ENCODE data around the gene SCN8A. TPM values are rescaled to one million over a fixed set of nuclear protein-coding genes. Genes with fewer than 3 reads are reported as not detected.
A peak's percentile ranks its signal among the peaks of the same experiment; 100 is the strongest.
"Not testable (repeated sequence)": the region's sequence is repeated elsewhere in the genome, so short reads cannot be mapped to it uniquely, and the experiment has no call there.

SCN8A gene
- polyA plus RNA-seq, 5 donors = 1.1 to 1.4 (median 1.4) TPM

GRCh38 chr12:51766067-51766676, 175.1 kb downstream of the SCN8A start:
- DNase-seq = no peak

- no peak for DNase-seq
Measured at GRCh38 chr12:51771008-51771407, 180.0 kb downstream of the SCN8A start.

- DNase-seq = no peak
Measured at GRCh38 chr12:51773145-51773869, 182.3 kb downstream of the SCN8A start.

- no peak for DNase-seq
Measured at GRCh38 chr12:51774933-51775332, 183.9 kb downstream of the SCN8A start.

GRCh38 chr12:51777457-51777856, 186.4 kb downstream of the SCN8A start:
- DNase-seq = no peak

- DNase-seq = no peak
Measured at GRCh38 chr12:51777973-51778372, 186.9 kb downstream of the SCN8A start.

- DNase-seq = no peak
Measured at GRCh38 chr12:51779876-51780275, 188.8 kb downstream of the SCN8A start.

GRCh38 chr12:51784688-51785087, 193.7 kb downstream of the SCN8A start:
- no peak for DNase-seq

- DNase-seq = no peak
Measured at GRCh38 chr12:51785906-51786305, 194.9 kb downstream of the SCN8A start.

- DNase-seq = no peak
Measured at GRCh38 chr12:51788876-51789275, 197.8 kb downstream of the SCN8A start.

GRCh38 chr12:51792417-51792816, 201.4 kb downstream of the SCN8A start:
- DNase-seq = no peak

GRCh38 chr12:51793201-51793600, 202.2 kb downstream of the SCN8A start:
- no peak for DNase-seq

GRCh38 chr12:51797301-51797700, 206.3 kb downstream of the SCN8A start:
- no peak for DNase-seq

GRCh38 chr12:51798051-51798450, 207.0 kb downstream of the SCN8A start:
- not testable (repeated sequence) for DNase-seq

- no peak for DNase-seq
Measured at GRCh38 chr12:51798501-51798900, 207.5 kb downstream of the SCN8A start.

GRCh38 chr12:51801027-51801426, 210.0 kb downstream of the SCN8A start:
- DNase-seq = no peak

GRCh38 chr12:51806896-51807295, 215.9 kb downstream of the SCN8A start:
- no peak for DNase-seq

- DNase-seq = no peak
Measured at GRCh38 chr12:51809193-51809592, 218.2 kb downstream of the SCN8A start.

GRCh38 chr12:51811203-51812202, 220.5 kb downstream of the SCN8A start:
- DNase-seq = no peak

GRCh38 chr12:51812871-51813270, 221.8 kb downstream of the SCN8A start:
- DNase-seq = no peak

- DNase-seq = no peak
Measured at GRCh38 chr12:51813931-51814310, 222.9 kb downstream of the SCN8A start.

- DNase-seq = peak; percentile 60 to 64
Measured at GRCh38 chr12:51814311-51815088, 223.5 kb downstream of the SCN8A start.

Measured in right lung (tissue), 5 donors.